GM12801 (cell line): ENCODE measurements around the gene SLC22A14.

ENCODE experiments used
- TF ChIP-seq, protein P1 (sequence below): IDR thresholded peaks from one replicate; pipeline ENCODE4 v1.5.1; 2011; ENCODE audit warnings: control low read depth; ENCODE audit not compliant: insufficient read length; ENCODE audit errors: extremely low read depth

SLC22A14 gene, protein sequence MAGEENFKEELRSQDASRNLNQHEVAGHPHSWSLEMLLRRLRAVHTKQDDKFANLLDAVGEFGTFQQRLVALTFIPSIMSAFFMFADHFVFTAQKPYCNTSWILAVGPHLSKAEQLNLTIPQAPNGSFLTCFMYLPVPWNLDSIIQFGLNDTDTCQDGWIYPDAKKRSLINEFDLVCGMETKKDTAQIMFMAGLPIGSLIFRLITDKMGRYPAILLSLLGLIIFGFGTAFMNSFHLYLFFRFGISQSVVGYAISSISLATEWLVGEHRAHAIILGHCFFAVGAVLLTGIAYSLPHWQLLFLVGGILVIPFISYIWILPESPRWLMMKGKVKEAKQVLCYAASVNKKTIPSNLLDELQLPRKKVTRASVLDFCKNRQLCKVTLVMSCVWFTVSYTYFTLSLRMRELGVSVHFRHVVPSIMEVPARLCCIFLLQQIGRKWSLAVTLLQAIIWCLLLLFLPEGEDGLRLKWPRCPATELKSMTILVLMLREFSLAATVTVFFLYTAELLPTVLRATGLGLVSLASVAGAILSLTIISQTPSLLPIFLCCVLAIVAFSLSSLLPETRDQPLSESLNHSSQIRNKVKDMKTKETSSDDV

DNA sequence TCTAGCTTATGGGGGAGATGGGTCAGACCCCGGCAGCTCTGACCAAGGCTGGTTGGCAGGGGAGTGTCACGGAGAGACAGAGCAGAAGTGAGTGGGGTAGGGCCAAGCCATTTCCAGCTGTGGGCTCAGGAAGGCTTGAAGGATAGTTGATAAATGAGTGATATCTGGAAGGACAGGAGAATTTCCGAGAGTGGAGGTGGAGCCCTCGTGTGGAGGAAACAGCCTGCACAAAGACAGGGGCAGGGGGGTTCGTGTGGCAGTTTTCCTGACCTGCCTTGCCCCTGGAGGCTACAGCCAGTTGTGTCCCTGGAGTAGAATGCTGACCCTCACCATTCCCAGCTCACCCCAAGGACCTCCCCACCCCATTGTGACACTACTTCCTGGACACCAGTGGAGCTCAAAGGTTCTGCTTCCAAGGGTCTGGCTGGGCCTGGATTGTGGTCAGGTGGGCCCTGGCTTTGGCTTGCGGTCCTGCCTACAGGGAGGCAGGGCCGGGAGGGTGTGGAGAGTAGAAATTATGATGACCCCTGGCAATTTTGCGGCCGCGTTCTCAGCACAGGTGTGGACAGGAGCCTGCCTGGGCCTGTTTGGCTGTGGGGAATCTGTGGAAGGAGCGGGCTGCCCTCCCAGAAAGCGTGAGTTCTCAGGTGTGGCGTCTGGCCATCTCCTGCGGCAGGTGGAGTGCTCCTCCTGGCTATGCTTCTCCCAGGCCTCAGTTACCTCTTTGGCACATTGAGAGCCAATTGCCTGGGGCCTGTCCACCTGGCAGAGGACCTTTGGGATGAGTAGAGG is at the start of gene SLC22A14:
TSS of gene SLC22A14 (plus strand) at position 400 of the 792 bp plus-strand sequence. CDS start 23,733 bp downstream, outside the sequence.
- TF ChIP-seq, protein P1, sequence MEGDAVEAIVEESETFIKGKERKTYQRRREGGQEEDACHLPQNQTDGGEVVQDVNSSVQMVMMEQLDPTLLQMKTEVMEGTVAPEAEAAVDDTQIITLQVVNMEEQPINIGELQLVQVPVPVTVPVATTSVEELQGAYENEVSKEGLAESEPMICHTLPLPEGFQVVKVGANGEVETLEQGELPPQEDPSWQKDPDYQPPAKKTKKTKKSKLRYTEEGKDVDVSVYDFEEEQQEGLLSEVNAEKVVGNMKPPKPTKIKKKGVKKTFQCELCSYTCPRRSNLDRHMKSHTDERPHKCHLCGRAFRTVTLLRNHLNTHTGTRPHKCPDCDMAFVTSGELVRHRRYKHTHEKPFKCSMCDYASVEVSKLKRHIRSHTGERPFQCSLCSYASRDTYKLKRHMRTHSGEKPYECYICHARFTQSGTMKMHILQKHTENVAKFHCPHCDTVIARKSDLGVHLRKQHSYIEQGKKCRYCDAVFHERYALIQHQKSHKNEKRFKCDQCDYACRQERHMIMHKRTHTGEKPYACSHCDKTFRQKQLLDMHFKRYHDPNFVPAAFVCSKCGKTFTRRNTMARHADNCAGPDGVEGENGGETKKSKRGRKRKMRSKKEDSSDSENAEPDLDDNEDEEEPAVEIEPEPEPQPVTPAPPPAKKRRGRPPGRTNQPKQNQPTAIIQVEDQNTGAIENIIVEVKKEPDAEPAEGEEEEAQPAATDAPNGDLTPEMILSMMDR = no peak

DNA sequence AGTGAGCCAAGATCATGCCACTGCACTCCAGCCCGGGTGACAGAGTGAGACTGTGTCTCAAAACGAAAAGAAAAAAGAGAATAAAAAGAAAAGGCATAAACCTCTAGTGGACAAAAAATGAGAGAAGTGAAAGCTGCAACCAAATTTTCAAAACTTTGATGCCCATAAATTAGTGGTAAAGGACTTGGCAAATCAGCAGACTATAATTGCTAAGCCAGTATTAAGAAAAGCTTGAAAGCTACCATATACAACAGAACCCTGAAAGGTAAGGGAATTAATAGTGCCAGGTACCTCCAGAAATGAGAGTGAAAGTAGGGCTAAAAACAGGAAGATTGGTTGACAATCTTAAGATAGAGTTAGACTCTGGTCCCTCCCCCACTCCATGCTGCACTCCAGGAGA is 49.4 kb upstream of the SLC22A14 start:
- TF ChIP-seq, protein P1 = no peak

DNA sequence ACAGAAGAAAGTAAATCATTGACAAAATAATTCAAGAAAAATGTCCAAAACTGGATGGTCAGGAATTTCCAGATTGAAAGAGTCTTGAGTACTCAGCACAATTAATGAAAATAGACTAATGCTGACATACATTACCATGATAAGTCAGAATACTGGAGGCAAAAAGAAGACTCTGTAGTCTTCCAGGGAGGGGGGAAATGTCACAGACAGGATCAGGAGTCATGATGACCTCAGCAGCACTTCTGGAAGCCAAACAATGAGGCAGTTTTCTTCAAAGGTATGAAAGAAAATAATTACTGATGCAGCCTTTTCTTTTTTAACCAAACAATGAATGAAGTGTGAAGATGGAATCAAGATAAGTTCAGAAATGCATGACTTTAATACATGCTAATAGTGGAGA is 46.6 kb upstream of the SLC22A14 start:
- TF ChIP-seq, protein P1 = no peak

DNA sequence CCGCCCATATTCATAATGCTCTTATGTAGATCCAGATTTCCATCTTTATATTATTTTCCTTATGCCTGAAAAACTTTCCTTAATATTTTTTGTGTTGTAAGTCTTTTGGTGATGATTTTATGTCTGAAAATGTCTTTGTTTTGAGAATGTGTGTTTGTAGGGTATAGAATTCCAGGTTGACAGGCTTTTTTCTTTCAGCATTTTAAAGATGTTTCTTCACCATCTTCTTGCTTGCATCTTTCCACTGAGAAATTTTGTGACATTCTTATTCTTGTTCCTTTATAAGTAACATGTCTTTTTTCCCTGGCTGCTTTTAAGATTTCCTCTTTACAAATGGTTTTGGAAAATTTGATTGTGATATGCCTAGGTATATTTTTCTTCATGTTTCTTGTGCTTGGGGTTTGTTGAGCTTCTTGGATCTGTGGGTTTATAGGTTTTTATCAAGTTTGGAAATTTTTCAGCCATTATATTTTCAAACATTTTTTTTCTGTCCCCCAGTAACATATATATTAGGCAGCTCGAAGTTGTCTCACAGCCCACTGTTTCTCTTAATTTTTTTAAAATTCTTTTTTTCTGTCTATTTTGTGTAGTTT is 43.6 kb upstream of the SLC22A14 start:
- TF ChIP-seq, protein P1 = no peak

DNA sequence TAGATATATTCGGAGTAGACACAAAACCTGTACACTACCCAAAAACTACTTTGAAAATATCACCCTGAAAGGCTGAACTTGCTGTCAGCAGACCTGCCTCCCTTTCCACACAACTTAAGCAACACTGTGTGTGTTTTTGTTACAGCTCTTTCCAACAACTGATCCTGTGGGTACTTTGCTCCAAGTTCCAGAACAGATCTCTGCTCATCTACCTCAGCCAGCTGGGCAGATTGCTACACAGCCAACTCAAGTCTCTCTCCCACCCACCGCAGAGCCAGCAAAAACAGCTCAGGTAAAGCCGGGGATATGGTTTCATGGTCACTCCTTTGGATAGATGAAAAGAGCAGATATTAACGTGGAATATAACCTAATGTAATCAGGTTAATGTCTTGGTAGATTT is 36.2 kb upstream of the SLC22A14 start:
- TF ChIP-seq, protein P1 = no peak

DNA sequence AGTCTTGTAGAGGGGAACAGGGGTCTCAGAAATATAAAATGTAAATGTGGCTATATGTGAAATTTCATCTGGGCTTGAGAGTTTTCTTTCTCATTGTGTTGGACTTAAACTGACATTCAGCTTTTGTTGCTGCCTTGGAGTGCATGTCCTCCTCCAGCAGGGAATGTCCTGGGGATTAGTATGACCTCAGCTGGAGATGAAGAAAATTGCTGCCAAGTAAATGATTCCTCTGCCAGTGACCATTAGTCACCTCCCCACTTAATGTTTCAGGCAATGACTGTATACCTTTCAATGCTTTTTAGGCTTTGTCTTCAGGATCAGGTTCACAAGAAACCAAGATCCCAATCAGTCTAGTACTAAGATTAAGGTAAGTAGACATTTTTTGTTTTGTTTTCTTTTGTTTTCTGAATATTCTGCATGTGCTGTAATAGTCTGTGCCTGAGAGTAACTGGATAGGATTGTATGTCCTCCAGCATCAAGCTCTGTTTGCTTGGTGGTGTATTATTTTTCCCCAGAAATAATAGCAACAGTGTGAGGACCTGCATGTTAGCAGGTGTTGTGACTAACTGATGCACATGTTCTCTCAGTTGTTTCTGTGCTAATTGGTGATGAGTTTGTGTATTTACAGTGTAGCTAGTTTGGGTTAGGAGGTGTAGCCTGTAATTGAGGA is 34.6 kb upstream of the SLC22A14 start:
- TF ChIP-seq, protein P1 = no peak

DNA sequence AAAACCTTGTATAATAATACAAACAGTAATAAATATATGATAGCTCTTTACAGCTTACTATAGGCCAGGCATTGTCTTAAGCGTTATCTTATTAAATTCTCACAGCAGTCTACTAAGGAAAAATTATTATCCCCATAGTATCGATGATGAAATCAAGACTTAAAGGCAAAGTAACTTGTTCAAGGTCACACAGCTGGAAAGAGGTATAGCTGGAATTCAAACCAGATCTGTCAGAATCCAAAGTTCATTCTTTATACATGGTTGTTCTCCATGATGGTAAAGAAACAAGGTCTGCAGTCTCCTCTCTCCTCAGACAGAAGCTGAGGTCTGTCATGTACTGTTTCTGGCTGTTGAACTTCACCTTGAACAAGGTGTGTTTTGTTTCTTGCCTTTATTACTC is 31.9 kb upstream of the SLC22A14 start:
- TF ChIP-seq, protein P1 = no peak
